ENCODE data around the gene VEZF1.

The VEZF1 gene

DNA sequence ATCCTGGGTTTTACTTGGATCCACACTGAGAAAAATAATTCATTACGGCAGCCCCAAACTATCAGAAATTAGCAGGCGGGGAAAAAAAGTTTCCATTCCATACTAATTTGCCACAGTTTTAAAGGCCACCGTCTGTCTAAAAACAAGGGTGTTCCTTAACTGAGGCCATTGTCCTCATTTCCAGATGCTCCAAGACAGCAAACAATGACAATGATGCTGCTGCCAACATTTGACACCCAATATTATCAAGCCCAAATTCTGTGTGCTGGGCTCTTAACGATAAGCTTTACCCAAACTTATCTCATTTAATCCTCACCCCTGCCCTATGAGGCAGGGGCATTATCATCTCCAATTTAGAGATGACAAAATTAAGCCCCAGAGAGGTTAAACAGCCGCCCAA, 59.1 kb downstream of the VEZF1 start:
- no peak for TF ChIP-seq POLR2AphosphoS5 (IDR thresholded peaks at IDR 0.05; ENCODE audit: low read depth)
- no peak for TF ChIP-seq GABPA (IDR thresholded peaks at IDR 0.05; ENCODE audit: low read depth)
- no peak for TF ChIP-seq SPI1 (IDR thresholded peaks at IDR 0.05; ENCODE audit: borderline replicate concordance, low read depth)
- TF ChIP-seq, protein P1, sequence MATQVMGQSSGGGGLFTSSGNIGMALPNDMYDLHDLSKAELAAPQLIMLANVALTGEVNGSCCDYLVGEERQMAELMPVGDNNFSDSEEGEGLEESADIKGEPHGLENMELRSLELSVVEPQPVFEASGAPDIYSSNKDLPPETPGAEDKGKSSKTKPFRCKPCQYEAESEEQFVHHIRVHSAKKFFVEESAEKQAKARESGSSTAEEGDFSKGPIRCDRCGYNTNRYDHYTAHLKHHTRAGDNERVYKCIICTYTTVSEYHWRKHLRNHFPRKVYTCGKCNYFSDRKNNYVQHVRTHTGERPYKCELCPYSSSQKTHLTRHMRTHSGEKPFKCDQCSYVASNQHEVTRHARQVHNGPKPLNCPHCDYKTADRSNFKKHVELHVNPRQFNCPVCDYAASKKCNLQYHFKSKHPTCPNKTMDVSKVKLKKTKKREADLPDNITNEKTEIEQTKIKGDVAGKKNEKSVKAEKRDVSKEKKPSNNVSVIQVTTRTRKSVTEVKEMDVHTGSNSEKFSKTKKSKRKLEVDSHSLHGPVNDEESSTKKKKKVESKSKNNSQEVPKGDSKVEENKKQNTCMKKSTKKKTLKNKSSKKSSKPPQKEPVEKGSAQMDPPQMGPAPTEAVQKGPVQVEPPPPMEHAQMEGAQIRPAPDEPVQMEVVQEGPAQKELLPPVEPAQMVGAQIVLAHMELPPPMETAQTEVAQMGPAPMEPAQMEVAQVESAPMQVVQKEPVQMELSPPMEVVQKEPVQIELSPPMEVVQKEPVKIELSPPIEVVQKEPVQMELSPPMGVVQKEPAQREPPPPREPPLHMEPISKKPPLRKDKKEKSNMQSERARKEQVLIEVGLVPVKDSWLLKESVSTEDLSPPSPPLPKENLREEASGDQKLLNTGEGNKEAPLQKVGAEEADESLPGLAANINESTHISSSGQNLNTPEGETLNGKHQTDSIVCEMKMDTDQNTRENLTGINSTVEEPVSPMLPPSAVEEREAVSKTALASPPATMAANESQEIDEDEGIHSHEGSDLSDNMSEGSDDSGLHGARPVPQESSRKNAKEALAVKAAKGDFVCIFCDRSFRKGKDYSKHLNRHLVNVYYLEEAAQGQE (IDR thresholded peaks at IDR 0.05; ENCODE audit: insufficient replicate concordance, low read depth) = no peak
- TF ChIP-seq, protein P2, sequence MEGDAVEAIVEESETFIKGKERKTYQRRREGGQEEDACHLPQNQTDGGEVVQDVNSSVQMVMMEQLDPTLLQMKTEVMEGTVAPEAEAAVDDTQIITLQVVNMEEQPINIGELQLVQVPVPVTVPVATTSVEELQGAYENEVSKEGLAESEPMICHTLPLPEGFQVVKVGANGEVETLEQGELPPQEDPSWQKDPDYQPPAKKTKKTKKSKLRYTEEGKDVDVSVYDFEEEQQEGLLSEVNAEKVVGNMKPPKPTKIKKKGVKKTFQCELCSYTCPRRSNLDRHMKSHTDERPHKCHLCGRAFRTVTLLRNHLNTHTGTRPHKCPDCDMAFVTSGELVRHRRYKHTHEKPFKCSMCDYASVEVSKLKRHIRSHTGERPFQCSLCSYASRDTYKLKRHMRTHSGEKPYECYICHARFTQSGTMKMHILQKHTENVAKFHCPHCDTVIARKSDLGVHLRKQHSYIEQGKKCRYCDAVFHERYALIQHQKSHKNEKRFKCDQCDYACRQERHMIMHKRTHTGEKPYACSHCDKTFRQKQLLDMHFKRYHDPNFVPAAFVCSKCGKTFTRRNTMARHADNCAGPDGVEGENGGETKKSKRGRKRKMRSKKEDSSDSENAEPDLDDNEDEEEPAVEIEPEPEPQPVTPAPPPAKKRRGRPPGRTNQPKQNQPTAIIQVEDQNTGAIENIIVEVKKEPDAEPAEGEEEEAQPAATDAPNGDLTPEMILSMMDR (IDR thresholded peaks at IDR 0.05; ENCODE audit: insufficient read depth, low read length) = no peak
- no peak for DNase-seq (ENCODE audit: low read depth in 1 of 2, low spot score in 1 of 2)
- H3K4me3 ChIP-seq (replicated peaks; ENCODE audit: insufficient read depth, low read length) = no peak overlapping the region
- H3K27ac ChIP-seq (replicated peaks) = no peak overlapping the region; the same call in 1 of the 2 replicates
- H3K27me3 ChIP-seq (ENCODE audit: insufficient read depth, poor library complexity, severe bottlenecking) = no peaks in the 10 kb centered on the region

DNA sequence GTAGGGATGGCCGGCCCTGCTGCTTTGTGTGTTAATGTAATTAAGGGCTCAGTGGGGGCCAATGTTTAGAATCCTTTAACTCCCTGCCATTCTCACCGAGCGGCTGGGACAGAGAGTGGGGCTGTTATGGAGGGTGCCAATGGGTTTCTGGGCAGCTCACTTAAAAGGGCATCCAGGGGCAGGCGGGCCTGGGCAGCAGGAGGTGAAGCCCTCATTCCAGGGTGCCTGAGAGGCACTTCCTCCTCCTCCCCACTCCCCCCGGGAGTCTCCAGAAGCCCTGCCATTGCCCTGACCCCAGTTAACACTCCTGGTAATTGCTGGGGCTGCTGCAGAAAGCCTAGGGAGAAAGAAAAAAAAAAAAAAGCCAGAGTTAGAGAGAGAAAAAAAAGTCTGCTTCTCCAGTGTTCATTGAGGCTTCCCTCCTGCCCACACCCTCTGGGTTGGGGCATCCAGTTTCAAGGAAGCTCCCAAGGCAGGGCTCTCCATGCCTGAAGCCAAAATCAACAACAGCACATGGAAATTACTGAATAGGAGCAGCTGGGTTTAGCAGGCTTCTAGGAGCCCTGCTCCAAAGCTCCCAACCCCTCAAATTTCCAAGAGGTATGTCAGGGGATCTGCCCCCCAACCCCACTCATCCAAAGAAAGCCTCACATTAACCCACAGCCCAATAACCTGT, 60.9 kb downstream of the VEZF1 start:
- Histone ChIP-seq H3K27ac (replicated peaks) (no peak overlapping the region), H3K4me3 (replicated peaks; ENCODE audit: insufficient read depth, low read length) (no peak overlapping the region), H3K27me3 (ENCODE audit: insufficient read depth, poor library complexity, severe bottlenecking) (no peaks in the 10 kb centered on the region)
- TF ChIP-seq, protein P1 (IDR thresholded peaks at IDR 0.05; ENCODE audit: insufficient replicate concordance, low read depth) = no peak
- TF ChIP-seq, protein P2 (IDR thresholded peaks at IDR 0.05; ENCODE audit: insufficient read depth, low read length) = no peak
- TF ChIP-seq SPI1 (IDR thresholded peaks at IDR 0.05; ENCODE audit: borderline replicate concordance, low read depth) (no peak), POLR2AphosphoS5 (IDR thresholded peaks at IDR 0.05; ENCODE audit: low read depth) (no peak), GABPA (IDR thresholded peaks at IDR 0.05; ENCODE audit: low read depth) (no peak)
- no peak for DNase-seq (ENCODE audit: low read depth in 1 of 2, low spot score in 1 of 2)

DNA sequence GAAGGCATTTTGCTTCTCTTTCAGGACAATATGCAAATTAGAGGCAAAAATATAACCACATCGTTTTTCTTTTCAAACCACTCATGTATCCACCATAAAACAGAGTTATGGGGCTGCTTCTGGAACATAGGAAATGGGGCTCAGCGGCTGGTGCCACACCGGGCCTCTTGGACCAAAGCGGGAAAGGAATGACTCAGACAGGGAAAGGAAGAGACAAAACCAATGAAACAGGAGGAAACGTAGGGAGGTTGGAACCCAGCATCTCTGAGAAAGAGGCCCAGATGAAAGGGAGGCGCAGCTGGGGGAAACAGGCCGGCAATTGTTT, 61.4 kb downstream of the VEZF1 start:
- Histone ChIP-seq H3K4me3 (replicated peaks; ENCODE audit: insufficient read depth, low read length) (no peak overlapping the region), H3K27ac (replicated peaks) (no peak overlapping the region), H3K27me3 (ENCODE audit: insufficient read depth, poor library complexity, severe bottlenecking) (no peaks in the 10 kb centered on the region)
- DNase-seq (ENCODE audit: low read depth in 1 of 2, low spot score in 1 of 2) = no peak
- TF ChIP-seq POLR2AphosphoS5 (IDR thresholded peaks at IDR 0.05; ENCODE audit: low read depth) = no peak
- TF ChIP-seq GABPA (IDR thresholded peaks at IDR 0.05; ENCODE audit: low read depth) = no peak
- no peak for TF ChIP-seq SPI1 (IDR thresholded peaks at IDR 0.05; ENCODE audit: borderline replicate concordance, low read depth)
- TF ChIP-seq, protein P1 (IDR thresholded peaks at IDR 0.05; ENCODE audit: insufficient replicate concordance, low read depth) = no peak
- TF ChIP-seq, protein P2 (IDR thresholded peaks at IDR 0.05; ENCODE audit: insufficient read depth, low read length) = no peak
